H9 (cell line): Measurements from ENCODE around the gene DCHS1. TPM values are rescaled to one million over a fixed set of nuclear protein-coding genes. Genes with fewer than 3 reads are reported as not detected.

ENCODE experiments used
- DNase-seq: peaks from one replicate; pipeline ENCODE4 v3.0.0-alpha.2; 2017
- H2AFZ ChIP-seq: one replicate; pipeline ENCODE4 v1.6.1; 2013; ENCODE audit warnings: mild to moderate bottlenecking, low read length, control low read depth, moderate library complexity
- H2AK5ac ChIP-seq: 2 replicates; pipeline ENCODE4 v1.6.1; 2013; ENCODE audit warnings: low read length, control low read depth, mixed read lengths; ENCODE audit not compliant: insufficient read length
- H2BK120ac ChIP-seq: one replicate; pipeline ENCODE4 v1.6.1; 2013; ENCODE audit warnings: low read depth, mild to moderate bottlenecking, low read length, control low read depth, inconsistent platforms; ENCODE audit not compliant: poor library complexity, severe bottlenecking
- H2BK12ac ChIP-seq: 2 replicates; pipeline ENCODE4 v1.6.1; 2013; ENCODE audit warnings: low read length, control low read depth, mixed read lengths, low read depth; ENCODE audit not compliant: insufficient read length
- H2BK15ac ChIP-seq: 2 replicates; pipeline ENCODE4 v1.6.1; 2013; ENCODE audit warnings: low read depth, low read length, control low read depth
- H2BK20ac ChIP-seq: one replicate; pipeline ENCODE4 v1.6.1; 2013; ENCODE audit warnings: low read depth, mild to moderate bottlenecking, low read length, control low read depth, inconsistent platforms; ENCODE audit not compliant: poor library complexity, severe bottlenecking
- H2BK5ac ChIP-seq: 2 replicates; pipeline ENCODE4 v1.6.1; 2013; ENCODE audit warnings: low read length, control low read depth, mixed read lengths; ENCODE audit not compliant: insufficient read length
- H3K14ac ChIP-seq: 2 replicates; pipeline ENCODE4 v1.6.1; 2013; ENCODE audit warnings: low read length, control low read depth; ENCODE audit not compliant: insufficient read depth
- H3K18ac ChIP-seq: 2 replicates; pipeline ENCODE4 v1.6.1; 2013; ENCODE audit warnings: low read depth, mild to moderate bottlenecking, mixed read lengths, low read length, control low read depth; ENCODE audit not compliant: insufficient read length
- H3K23ac ChIP-seq: 2 replicates; pipeline ENCODE4 v1.6.1; 2013; ENCODE audit warnings: low read length, control low read depth, mixed read lengths, low read depth; ENCODE audit not compliant: insufficient read length
- H3K23me2 ChIP-seq: 2 replicates; pipeline ENCODE4 v1.6.1; 2013; ENCODE audit warnings: low read depth, mild to moderate bottlenecking, mixed read lengths, low read length, control low read depth; ENCODE audit not compliant: insufficient read length, poor library complexity, severe bottlenecking
- H3K27ac ChIP-seq: 2 replicates; pipeline ENCODE4 v1.5.1; 2013; ENCODE audit warnings: low read length, control low read depth, mixed read lengths, low read depth; ENCODE audit not compliant: insufficient read length
- H3K27me3 ChIP-seq: 2 replicates; pipeline ENCODE4 v1.6.1; 2013; ENCODE audit warnings: low read length, control low read depth, inconsistent platforms; ENCODE audit not compliant: insufficient read depth
- H3K4ac ChIP-seq: 2 replicates; pipeline ENCODE4 v1.6.1; 2013; ENCODE audit warnings: low read depth, mild to moderate bottlenecking, control low read depth, inconsistent platforms, low read length, moderate library complexity
- H3K4me1 ChIP-seq: 2 replicates; pipeline ENCODE4 v1.6.1; 2013; ENCODE audit warnings: low read length, control low read depth, inconsistent platforms; ENCODE audit not compliant: insufficient read depth
- H3K4me2 ChIP-seq: 2 replicates; pipeline ENCODE4 v1.6.1; 2013; ENCODE audit warnings: low read length, control low read depth, mixed read lengths; ENCODE audit not compliant: insufficient read length, insufficient read depth
- H3K56ac ChIP-seq: 2 replicates; pipeline ENCODE4 v1.6.1; 2013; ENCODE audit warnings: low read depth, mild to moderate bottlenecking, mixed read lengths, low read length, control low read depth; ENCODE audit not compliant: insufficient read length
- H3K79me1 ChIP-seq: 2 replicates; pipeline ENCODE4 v1.6.1; 2013; ENCODE audit warnings: low read depth, mild to moderate bottlenecking, moderate library complexity, low read length, control low read depth, inconsistent platforms; ENCODE audit not compliant: insufficient read depth, poor library complexity, severe bottlenecking
- H3K79me2 ChIP-seq: 2 replicates; pipeline ENCODE4 v1.6.1; 2013; ENCODE audit warnings: low read length, control low read depth, inconsistent platforms; ENCODE audit not compliant: insufficient read depth
- H3K9ac ChIP-seq: 2 replicates; pipeline ENCODE4 v1.6.1; 2013; ENCODE audit warnings: low read length, control low read depth, mixed read lengths; ENCODE audit not compliant: insufficient read length; ENCODE audit errors: extremely low read depth
- H3K9me3 ChIP-seq: one replicate; pipeline ENCODE4 v1.6.1; 2013; ENCODE audit warnings: low read depth, low read length, inconsistent platforms; ENCODE audit not compliant: control insufficient read depth
- H3T11ph ChIP-seq: one replicate; pipeline ENCODE4 v1.6.1; 2013; ENCODE audit warnings: mild to moderate bottlenecking, low read length, control low read depth, inconsistent platforms
- H4K20me1 ChIP-seq: one replicate; pipeline ENCODE4 v1.6.1; 2013; ENCODE audit not compliant: control insufficient read depth, insufficient read length, insufficient read depth
- H4K5ac ChIP-seq: 2 replicates; pipeline ENCODE4 v1.6.1; 2013; ENCODE audit warnings: low read depth, mild to moderate bottlenecking, mixed read lengths, low read length, control low read depth; ENCODE audit not compliant: insufficient read length
- H4K8ac ChIP-seq: replicated peaks from 2 replicates; pipeline ENCODE4 v1.6.1; 2013; ENCODE audit warnings: low read length, control low read depth, mixed read lengths, low read depth; ENCODE audit not compliant: insufficient read length
- H4K91ac ChIP-seq: 2 replicates; pipeline ENCODE4 v1.6.1; 2013; ENCODE audit warnings: low read depth, mild to moderate bottlenecking, moderate library complexity, mixed read lengths, low read length, control low read depth; ENCODE audit not compliant: insufficient read length
- H3K27ac Mint-ChIP-seq, 3 experiments: 2 replicates in 2 of 3; 3 replicates in 1 of 3; pipeline ENCODE4 v1.8.0; 2020 to 2021; ENCODE audit warnings: mixed read lengths in 3 of 3, mild to moderate bottlenecking in 1 of 3, moderate library complexity in 1 of 3
- H3K27me3 Mint-ChIP-seq: 2 replicates; pipeline ENCODE4 v1.8.0; 2021; ENCODE audit warnings: low read depth, mild to moderate bottlenecking, moderate library complexity, mixed read lengths
- H3K36me3 Mint-ChIP-seq, 3 experiments: 2 replicates in 2 of 3; 3 replicates in 1 of 3; pipeline ENCODE4 v1.8.0; 2020 to 2021; ENCODE audit warnings: low read depth in 3 of 3, mixed read lengths in 3 of 3; ENCODE audit not compliant: insufficient read depth in 1 of 3
- H3K4me1 Mint-ChIP-seq, 2 experiments: 2 replicates each; pipeline ENCODE4 v1.8.0; 2020; ENCODE audit warnings: mixed read lengths in 2 of 2
- H3K4me3 Mint-ChIP-seq, 2 experiments: 2 replicates in 1 of 2; 3 replicates in 1 of 2; pipeline ENCODE4 v1.8.0; 2020 to 2021; ENCODE audit warnings: mild to moderate bottlenecking in 2 of 2, mixed read lengths in 2 of 2, moderate library complexity in 1 of 2
- H3K9me3 Mint-ChIP-seq, 2 experiments: 2 replicates in 1 of 2; 3 replicates in 1 of 2; pipeline ENCODE4 v1.8.0; 2020; ENCODE audit warnings: mild to moderate bottlenecking in 2 of 2, mixed read lengths in 2 of 2, moderate library complexity in 1 of 2
- CTCF ChIP-seq: fragments of 200-600 bp; sonication (generic); conservative IDR thresholded peaks from 3 replicates; pipeline ENCODE4 v1.8.0; 2021; ENCODE audit warnings: antibody characterized with exemption, mild to moderate bottlenecking
- WGBS: extraction: QIAGEN DNeasy Blood & Tissue Kit; methylation state at CpG from one replicate; pipeline ENCODE4 v1.1.7; 2013; ENCODE audit warnings: missing lambda C conversion rate, low lambda C conversion rate, mixed read lengths; ENCODE audit not compliant: insufficient read length; ENCODE audit errors: extremely low coverage; 5-methylcytosine and 5-hydroxymethylcytosine counted together
- total RNA-seq: library from RNA; stranded (reverse); gene quantifications from 2 replicates; pipeline ENCODE4 v1.2.1, GENCODE V29; 2021

The DCHS1 gene
- total RNA-seq, 1 experiment from 2014 or later = 12.5 TPM

DNA sequence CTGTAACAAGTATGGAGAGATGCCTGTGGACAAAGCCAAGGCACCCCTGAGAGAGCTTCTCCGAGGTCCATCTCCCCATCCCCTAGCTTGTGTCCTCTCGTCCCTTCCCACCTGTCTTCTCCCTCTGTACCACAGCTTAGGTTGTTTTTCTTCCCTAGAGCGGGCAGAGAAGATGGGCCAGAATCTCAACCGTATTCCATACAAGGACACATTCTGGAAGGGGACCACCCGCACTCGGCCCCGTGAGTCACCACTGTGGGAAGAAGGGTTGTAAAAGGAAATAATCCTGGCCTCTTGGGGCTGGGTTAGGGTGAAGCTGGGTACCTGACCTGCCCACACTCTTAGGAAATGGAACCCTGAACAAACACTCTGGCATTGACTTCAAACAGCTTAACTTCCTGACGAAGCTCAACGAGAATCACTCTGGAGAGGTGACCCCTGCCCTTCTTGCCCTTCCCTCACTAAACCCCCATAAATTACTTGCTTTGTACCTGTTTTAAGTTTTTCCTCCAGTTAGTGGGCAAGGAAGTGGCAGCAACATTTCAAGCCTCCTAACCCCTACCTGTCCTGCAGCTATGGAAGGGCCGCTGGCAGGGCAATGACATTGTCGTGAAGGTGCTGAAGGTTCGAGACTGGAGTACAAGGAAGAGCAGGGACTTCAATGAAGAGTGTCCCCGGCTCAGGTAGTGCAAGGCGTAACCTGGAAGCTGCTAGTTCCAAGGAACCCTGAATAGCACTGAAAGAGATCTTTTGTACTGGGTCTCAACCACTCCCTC lies 46.7 kb downstream of the DCHS1 start:
- no peak overlapping the region for H3K56ac ChIP-seq
- H3K27me3 Mint-ChIP-seq = no peaks in the 10 kb centered on the region; the same call in 1 of the 2 replicates
- no peaks in the 10 kb centered on the region; the same call in 1 of the 2 replicates for H3K4me1 ChIP-seq
- H3K27ac Mint-ChIP-seq = peak overlapping the region in 2 of 3 experiments; percentile 22 to 65; a peak in 2 of 7 replicates
- no peak overlapping the region for H3T11ph ChIP-seq
- no peak overlapping the region for H2BK5ac ChIP-seq
- no peak overlapping the region for H2BK15ac ChIP-seq
- H3K23ac ChIP-seq = no peak overlapping the region
- no peak for TF ChIP-seq CTCF
- H3K23me2 ChIP-seq = peaks cover 19% of the 10 kb centered on the region
- H2AK5ac ChIP-seq = no peak overlapping the region
- no peak overlapping the region for H2BK20ac ChIP-seq
- no peak overlapping the region for H3K27ac ChIP-seq
- H3K9me3 Mint-ChIP-seq = no peaks in the 10 kb centered on the region
- H3K14ac ChIP-seq = no peak overlapping the region
- H3K79me1 ChIP-seq = no peaks in the 10 kb centered on the region
- H3K9ac ChIP-seq = no peak overlapping the region
- H3K79me2 ChIP-seq = no peaks in the 10 kb centered on the region
- H4K91ac ChIP-seq = no peak overlapping the region
- H2AFZ ChIP-seq = no peak overlapping the region
- no peak overlapping the region for H3K18ac ChIP-seq
- H3K27me3 ChIP-seq = no peaks in the 10 kb centered on the region
- no peak overlapping the region for H3K4ac ChIP-seq
- no peak overlapping the region for H2BK120ac ChIP-seq
- no peaks in the 10 kb centered on the region for H3K9me3 ChIP-seq
- H4K8ac ChIP-seq = no peak overlapping the region
- H3K4me2 ChIP-seq = no peak overlapping the region
- WGBS = no CpG with 5 or more reads among the region's 14 CpGs
- H3K36me3 Mint-ChIP-seq = peaks cover 32 to 51% (median 46%) of the 10 kb centered on the region in 3 experiments; a peak in 6 of 7 replicates
- H2BK12ac ChIP-seq = no peak overlapping the region
- no peaks in the 10 kb centered on the region for H4K20me1 ChIP-seq
- peak; percentile 20 for DNase-seq
- no peak overlapping the region for H4K5ac ChIP-seq
- H3K4me1 Mint-ChIP-seq = peaks cover 24% of the 10 kb centered on the region in 2 experiments
- peak overlapping the region in 1 of 2 experiments; percentile 31; a peak in 2 of 5 replicates for H3K4me3 Mint-ChIP-seq
